ENCODE data around the gene CASP6.

Gene CASP6

DNA sequence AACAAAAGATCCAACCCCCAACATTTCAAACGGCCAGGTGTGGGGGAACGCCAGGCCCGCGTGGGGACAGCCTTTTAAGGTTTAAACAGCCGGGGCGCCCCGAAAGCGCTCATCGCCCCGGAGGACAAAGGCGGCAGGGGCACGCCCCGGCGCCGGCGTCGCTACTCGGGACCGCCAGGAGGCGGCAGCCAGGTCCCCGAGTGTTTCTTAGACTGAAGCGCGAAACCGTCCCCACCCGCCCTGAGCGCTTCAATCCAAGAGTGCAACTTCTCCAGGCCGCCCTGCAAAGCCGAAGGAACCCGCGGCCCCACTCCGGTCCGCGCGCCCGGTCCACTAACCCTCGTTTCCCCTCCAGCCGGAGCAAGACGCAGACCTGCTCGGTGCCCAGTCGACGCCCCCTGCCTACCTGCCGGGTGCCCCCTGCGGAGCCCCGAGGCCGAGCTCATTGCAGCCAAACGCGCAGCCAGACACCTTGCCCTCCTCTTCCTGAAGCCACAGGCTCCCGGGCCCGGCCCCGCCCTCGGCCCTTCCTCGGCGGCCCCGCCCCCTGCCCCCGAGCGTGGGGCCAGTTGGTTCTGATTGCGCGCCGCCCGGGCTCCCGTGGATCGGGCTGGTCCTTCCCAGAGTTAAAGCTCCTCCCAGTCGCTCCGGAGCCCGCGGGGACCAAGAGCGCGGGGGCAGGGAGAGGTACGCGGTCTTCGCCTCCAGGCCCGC is at the start of gene CASP6:
CASP6 (minus strand) TSS at position 496 of the 714 bp plus-strand sequence; CDS start at position 446, 50 bp downstream.
- DNase-seq, result peak; percentile 44

- no peak for DNase-seq
Measured at GRCh38 chr4:109752525-109752924, 49.3 kb upstream of the CASP6 start.

DNA sequence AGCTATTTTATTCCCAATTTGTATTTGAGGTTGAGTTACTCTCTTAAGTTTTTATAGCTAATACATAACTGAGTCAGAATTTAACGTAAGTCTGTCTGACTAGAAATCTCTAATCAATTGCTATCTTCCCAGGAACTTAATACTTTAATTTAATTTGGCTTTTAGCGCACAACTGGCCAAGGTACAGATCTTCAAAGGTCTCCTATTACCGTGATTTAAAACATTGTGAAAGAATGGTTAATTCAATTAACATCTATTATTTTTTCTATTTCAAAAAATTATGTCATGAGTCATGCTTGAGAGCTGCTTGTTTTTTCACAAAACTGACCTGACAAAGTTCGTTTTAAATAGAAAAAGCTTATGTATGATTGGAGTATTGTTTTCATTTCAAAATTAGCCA is 48.6 kb upstream of the CASP6 start:
- DNase-seq, result no peak

GRCh38 chr4:109750652-109751244 is 47.5 kb upstream of the CASP6 start:
- no peak for DNase-seq

DNA sequence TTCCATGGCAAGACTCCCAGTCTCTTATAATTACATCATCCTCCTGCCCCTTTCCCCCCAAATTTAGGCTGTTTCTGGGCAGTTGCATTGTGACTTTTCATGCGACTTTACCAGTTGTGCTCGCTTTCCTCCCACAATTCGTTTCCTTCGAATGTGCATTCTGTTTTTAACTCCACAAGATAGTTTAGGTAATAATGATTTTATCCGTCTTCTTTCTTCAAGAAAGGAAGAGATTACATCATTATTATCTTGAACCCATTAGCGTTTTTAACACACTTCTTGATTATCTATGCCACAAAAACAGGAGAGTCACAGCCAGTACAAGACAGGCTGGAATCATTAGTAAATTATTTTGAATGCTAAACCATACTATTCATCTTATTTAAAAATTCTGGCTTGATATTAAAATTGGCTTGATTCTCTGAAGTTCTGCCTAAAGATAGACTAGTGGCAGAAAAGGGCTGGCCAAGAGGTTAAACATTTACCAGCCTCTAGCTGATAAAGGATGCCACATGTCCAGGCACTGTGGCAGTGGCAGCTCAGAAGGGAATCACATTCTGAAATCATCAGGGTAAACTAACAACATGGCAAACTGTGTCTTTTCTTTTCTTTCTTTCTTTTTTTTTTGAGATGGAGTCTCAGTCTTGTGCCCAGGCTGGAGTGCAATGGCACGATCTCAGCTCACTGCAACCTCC is 46.3 kb upstream of the CASP6 start:
- DNase-seq, result no peak

DNA sequence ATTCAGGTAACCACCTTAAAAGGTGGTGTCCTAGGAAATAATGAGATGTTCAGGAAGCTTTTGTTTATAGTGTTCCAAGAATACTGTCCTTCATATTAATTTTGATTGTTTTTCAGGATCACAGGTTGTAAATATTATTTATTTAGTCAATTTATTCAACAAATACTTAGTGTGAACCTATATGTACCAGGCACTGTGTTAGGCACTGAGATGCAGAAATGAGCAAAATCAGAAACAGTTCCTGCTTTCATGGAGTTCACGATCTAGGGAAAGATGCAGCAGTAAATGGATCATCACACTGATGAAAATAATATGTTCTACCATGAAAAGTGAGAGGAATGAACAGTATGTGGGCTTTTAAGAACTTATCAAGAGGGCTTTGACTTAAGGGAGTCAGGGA is 44.9 kb upstream of the CASP6 start:
- no peak for DNase-seq

DNA sequence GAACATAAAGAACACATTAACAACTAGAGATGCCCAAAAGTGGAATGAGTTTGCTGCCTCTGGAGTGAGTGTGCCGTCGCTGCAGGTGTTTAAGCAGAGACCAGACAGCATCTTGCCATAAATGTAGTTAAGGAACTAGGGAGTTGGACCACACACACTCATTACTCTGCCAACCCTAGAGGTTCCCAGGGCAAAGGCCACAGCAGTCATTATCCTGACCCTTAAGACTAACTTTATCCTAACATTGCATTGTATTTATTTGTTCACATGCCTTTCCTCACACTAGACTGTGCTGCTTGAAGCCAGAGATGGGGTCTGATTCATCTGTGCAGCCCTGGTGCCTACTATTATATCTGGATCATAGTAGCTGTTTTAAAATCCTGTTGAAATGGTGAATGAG is 43.5 kb upstream of the CASP6 start:
- no peak for DNase-seq

DNA sequence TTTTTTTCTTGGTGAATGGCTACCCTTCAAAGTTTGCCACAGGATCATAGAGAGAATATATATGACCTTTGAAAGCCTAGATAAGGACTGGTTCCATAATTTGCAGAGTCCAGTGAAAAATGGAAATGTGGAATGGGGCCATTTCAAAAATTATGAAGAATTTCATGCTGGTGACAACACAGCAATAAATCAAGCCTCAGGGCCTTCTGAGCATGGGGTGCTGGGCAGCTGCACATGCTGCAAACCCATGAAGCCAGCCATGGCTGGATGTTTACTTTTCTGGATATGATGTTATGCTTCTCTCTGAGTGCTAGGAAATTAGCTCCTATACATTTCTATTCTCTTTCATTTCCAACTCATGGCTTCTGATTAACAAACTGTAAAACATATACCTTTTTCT is 42.6 kb upstream of the CASP6 start:
- DNase-seq, result no peak

DNA sequence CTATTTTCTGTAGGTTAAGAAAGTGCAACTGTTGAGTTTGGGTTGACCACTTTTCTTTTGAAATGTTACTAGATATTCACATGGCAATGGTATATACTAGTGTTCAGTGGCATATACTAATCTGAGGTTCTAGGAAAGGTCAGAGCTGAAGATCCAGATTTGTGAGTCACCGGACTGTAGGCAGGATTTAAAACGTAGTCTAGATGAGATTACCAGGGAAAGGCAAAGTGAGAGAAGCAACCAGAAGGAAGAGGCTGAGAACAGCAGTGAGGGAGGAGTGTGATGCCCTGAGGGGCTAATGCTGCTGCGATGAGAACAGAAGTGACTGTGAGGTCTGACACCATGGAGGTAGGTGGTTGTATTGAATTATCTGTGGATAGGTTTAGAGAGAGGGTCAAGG is 36.3 kb upstream of the CASP6 start:
- DNase-seq, result no peak

- no peak for DNase-seq
Measured at GRCh38 chr4:109738104-109738872, 35.0 kb upstream of the CASP6 start.

GRCh38 chr4:109735566-109736365 is 32.5 kb upstream of the CASP6 start:
- DNase-seq, result no peak

- no peak for DNase-seq
Measured at GRCh38 chr4:109733728-109734127, 30.5 kb upstream of the CASP6 start.

DNA sequence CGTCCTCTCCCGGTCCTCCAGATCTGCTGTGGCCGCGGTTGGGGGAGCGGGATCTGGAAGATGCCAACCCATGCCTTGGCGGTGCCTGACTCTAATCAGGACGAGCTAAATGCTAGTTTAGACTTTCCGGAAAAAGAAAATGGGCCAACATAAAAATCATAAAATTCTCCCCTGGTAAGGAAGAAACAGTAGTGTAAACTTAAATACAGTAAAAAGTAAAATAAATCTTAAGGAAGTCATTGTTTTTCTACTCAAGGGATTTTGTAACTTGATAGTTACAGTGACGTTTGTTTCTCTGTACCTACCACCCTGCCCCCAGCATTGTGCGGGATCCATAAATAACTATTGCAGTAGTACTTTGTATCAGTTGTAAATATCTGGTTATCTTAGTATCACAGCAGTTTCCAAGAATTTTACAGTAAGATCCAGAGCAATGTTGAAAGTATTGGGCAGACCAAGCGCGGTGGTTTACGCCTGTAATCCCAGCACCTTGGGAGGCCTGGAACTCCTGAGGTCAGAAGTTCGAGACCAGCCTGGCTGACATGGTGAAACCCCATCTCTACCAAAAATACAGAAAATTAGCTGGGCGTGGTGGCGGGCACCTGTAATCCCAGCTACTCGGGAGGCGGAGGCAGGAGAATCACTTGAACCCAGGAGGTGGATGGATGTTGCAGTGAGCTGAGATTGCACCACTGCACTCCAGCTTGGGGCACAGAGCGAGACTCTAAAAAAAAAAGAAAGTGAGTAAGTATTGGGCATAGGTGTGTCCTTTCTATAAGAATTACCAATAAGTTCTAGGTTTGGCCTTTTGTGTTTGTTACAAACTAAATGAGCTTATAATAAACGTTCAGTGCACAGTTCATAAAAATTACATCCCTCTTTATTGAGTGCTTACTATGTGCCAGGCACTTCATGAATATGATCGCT is 27.6 kb upstream of the CASP6 start:
- DNase-seq, result no peak

- DNase-seq, result peak; percentile 51
Measured at GRCh38 chr4:109729718-109730618, 26.7 kb upstream of the CASP6 start, which contains the start of gene PLA2G12A. Gene PLA2G12A (minus strand): TSS chr4:109730070. CDS start chr4:109729809, 261 bp downstream.

GRCh38 chr4:109729117-109729717 is 26.0 kb upstream of the CASP6 start:
- DNase-seq, result no peak

DNA sequence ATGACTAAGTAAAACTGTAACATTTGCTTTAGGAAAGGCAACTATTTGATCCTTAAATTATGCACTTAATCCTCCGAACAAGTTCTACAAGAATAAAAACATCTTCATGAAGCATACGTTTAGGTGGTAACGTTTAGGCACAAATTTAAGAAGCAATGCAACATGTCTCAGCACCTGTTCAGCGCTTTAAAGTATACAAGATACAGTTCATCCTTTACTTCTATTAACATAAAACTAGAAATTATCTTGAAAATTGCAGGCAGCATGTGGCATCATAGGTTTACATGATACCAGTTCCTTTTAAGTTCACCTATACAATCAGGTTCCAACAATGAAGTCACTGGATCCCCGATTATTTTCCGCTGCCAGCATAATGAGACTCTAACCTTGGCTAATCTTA is 25.1 kb upstream of the CASP6 start:
- no peak for DNase-seq

DNA sequence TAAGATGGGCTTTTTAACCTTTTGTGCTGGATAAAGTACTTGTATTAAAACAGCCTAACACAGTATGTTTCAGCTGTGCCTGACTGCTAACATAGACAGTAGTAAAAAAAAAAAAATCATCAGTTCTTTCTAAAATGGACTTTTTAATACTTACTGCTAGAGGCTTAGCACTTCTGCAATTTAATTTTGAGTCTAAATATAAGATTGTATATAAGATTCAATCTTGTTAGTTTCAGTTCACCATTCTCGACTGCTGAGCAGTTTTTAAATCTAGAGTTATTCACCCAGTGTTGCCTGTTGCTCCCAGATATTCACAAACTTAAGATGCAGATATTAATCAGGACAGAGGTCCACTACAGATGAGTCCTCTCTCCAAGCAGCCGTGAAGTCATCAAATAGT is 19.9 kb upstream of the CASP6 start:
- no peak for DNase-seq

- no peak for DNase-seq
Measured at GRCh38 chr4:109722357-109722756, 19.1 kb upstream of the CASP6 start.

DNA sequence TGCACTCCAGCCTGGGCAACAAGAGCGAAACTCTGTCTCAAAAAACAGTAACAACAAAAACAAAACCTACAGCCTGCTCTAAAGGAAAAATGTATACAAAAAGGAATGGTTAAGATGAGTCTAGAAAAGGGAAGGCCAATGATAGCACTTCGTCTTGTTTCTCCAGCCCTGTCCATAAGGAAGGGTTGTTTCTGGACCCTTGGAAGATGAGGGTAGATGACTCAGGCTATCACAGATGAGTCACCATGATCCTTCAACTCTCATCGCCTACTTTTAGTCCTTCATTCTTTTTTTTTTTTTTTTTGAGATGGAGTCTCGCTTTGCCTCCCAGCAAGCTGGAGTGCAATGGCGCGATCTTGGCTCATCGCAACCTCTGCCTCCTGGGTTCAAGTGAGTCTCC is 17.8 kb upstream of the CASP6 start:
- DNase-seq, result no peak

GRCh38 chr4:109719604-109720003 is 16.4 kb upstream of the CASP6 start:
- DNase-seq, result no peak
